Measurements from ENCODE around the gene C11orf21.
A peak's percentile ranks its signal among the peaks of the same experiment; 100 is the strongest.

Gene C11orf21

GRCh38 chr11:2315395-2316168, 13.9 kb upstream of the C11orf21 start:
- Mint-ChIP-seq H3K9me3 (no peaks in the 10 kb centered on the region), H3K27ac (peak overlapping the region in 1 of 2 donors; percentile 34), H3K4me3 (no peak overlapping the region), H3K27me3 (no peaks in the 10 kb centered on the region), H3K4me1 (peaks cover 56% of the 10 kb centered on the region)
- ATAC-seq (no peak), DNase-seq (no peak)

- no peak for ATAC-seq
- peak overlapping the region in 1 of 2 donors; percentile 74 for H3K27ac Mint-ChIP-seq
- peaks cover 56% of the 10 kb centered on the region for H3K4me1 Mint-ChIP-seq
- no peaks in the 10 kb centered on the region for H3K9me3 Mint-ChIP-seq
- H3K27me3 Mint-ChIP-seq, result no peaks in the 10 kb centered on the region
- H3K4me3 Mint-ChIP-seq, result no peak overlapping the region
- DNase-seq, result no peak
These were observed 13.0 kb upstream of the C11orf21 start for GRCh38 chr11:2314525-2315394.

GRCh38 chr11:2314136-2314524, 12.4 kb upstream of the C11orf21 start:
- no peaks in the 10 kb centered on the region for H3K9me3 Mint-ChIP-seq
- ATAC-seq (no peak), DNase-seq (no peak)
- H3K27ac Mint-ChIP-seq, result no peak overlapping the region
- no peaks in the 10 kb centered on the region for H3K27me3 Mint-ChIP-seq
- H3K4me3 Mint-ChIP-seq, result no peak overlapping the region
- peaks cover 56% of the 10 kb centered on the region for H3K4me1 Mint-ChIP-seq

GRCh38 chr11:2313051-2313951, 11.6 kb upstream of the C11orf21 start:
- peaks cover 56% of the 10 kb centered on the region for H3K4me1 Mint-ChIP-seq
- ATAC-seq, result no peak
- H3K4me3 Mint-ChIP-seq, result no peak overlapping the region
- no peaks in the 10 kb centered on the region for H3K9me3 Mint-ChIP-seq
- H3K27ac Mint-ChIP-seq, result no peak overlapping the region
- DNase-seq, result no peak
- H3K27me3 Mint-ChIP-seq, result no peaks in the 10 kb centered on the region

- H3K4me3 Mint-ChIP-seq, result no peak overlapping the region
- ATAC-seq, result no peak
- H3K27ac Mint-ChIP-seq, result no peak overlapping the region
- no peak for DNase-seq
- no peaks in the 10 kb centered on the region for H3K9me3 Mint-ChIP-seq
- H3K4me1 Mint-ChIP-seq, result peaks cover 61% of the 10 kb centered on the region
- no peaks in the 10 kb centered on the region for H3K27me3 Mint-ChIP-seq
These were observed 10.7 kb upstream of the C11orf21 start for GRCh38 chr11:2312232-2313042.

- ATAC-seq (no peak), DNase-seq (no peak)
- H3K4me1 Mint-ChIP-seq, result peaks cover 61% of the 10 kb centered on the region
- no peaks in the 10 kb centered on the region for H3K27me3 Mint-ChIP-seq
- H3K27ac Mint-ChIP-seq, result peak overlapping the region in 1 of 2 donors; percentile 61
- H3K4me3 Mint-ChIP-seq, result no peak overlapping the region
- no peaks in the 10 kb centered on the region for H3K9me3 Mint-ChIP-seq
These were observed 9.8 kb upstream of the C11orf21 start for GRCh38 chr11:2311353-2312133.

- Mint-ChIP-seq H3K4me1 (peaks cover 64% of the 10 kb centered on the region), H3K27me3 (no peaks in the 10 kb centered on the region), H3K9me3 (no peaks in the 10 kb centered on the region), H3K4me3 (no peak overlapping the region), H3K27ac (no peak overlapping the region)
- ATAC-seq (no peak), DNase-seq (no peak)
These were observed 9.2 kb upstream of the C11orf21 start for GRCh38 chr11:2310786-2311352.

GRCh38 chr11:2310073-2310785, 8.5 kb upstream of the C11orf21 start:
- Mint-ChIP-seq H3K4me3 (no peak overlapping the region), H3K9me3 (no peaks in the 10 kb centered on the region), H3K27ac (no peak overlapping the region), H3K27me3 (no peaks in the 10 kb centered on the region), H3K4me1 (peaks cover 67% of the 10 kb centered on the region)
- ATAC-seq, result no peak
- DNase-seq, result no peak

GRCh38 chr11:2309251-2310072, 7.7 kb upstream of the C11orf21 start:
- ATAC-seq, result no peak
- no peak for DNase-seq
- Mint-ChIP-seq H3K27me3 (no peaks in the 10 kb centered on the region), H3K9me3 (no peaks in the 10 kb centered on the region), H3K4me1 (peaks cover 67% of the 10 kb centered on the region), H3K27ac (peak overlapping the region in 1 of 2 donors; percentile 42), H3K4me3 (no peak overlapping the region)

- no peaks in the 10 kb centered on the region for H3K27me3 Mint-ChIP-seq
- no peak overlapping the region for H3K4me3 Mint-ChIP-seq
- peaks cover 70% of the 10 kb centered on the region for H3K4me1 Mint-ChIP-seq
- no peak for DNase-seq
- peak overlapping the region in 1 of 2 donors; percentile 42 for H3K27ac Mint-ChIP-seq
- no peaks in the 10 kb centered on the region for H3K9me3 Mint-ChIP-seq
- ATAC-seq, result no peak
These were observed 7.0 kb upstream of the C11orf21 start for GRCh38 chr11:2308713-2309112.

GRCh38 chr11:2307501-2308331, 6.0 kb upstream of the C11orf21 start:
- ATAC-seq (no peak), DNase-seq (no peak)
- Mint-ChIP-seq H3K4me1 (peaks cover 72% of the 10 kb centered on the region), H3K27ac (no peak overlapping the region), H3K4me3 (no peak overlapping the region), H3K27me3 (no peaks in the 10 kb centered on the region), H3K9me3 (no peaks in the 10 kb centered on the region)

- peak overlapping the region; percentile 65 to 67 for H3K27ac Mint-ChIP-seq
- H3K27me3 Mint-ChIP-seq, result no peaks in the 10 kb centered on the region
- no peak for ATAC-seq
- no peaks in the 10 kb centered on the region for H3K9me3 Mint-ChIP-seq
- H3K4me1 Mint-ChIP-seq, result peaks cover 71% of the 10 kb centered on the region
- DNase-seq, result no peak
- H3K4me3 Mint-ChIP-seq, result peak overlapping the region; percentile 39 to 68
These were observed 5.3 kb upstream of the C11orf21 start for GRCh38 chr11:2306877-2307500.

All from stimulated activated naive CD8-positive, alpha-beta T cell treated with anti-CD3 and anti-CD28 coated beads, Interleukin-15, amount 100 ng/mL, for 72 hours (primary cell).